Activated CD8-positive, alpha-beta memory T cell treated with anti-CD3 and anti-CD28 coated beads, Interleukin-2, amount 10 ng/mL, durations not matched to agents 7 days and 5 days (primary cell): ENCODE data around the gene ARHGAP24. TPM values are rescaled to one million over a fixed set of nuclear protein-coding genes. Genes with fewer than 3 reads are reported as not detected.

Experiments
- ATAC-seq: fragments of 150-1000 bp; cut with Tn5 transposase; one replicate; pipeline ENCODE4 v1.10.0; 2021; ENCODE audit warnings: moderate library complexity
- CTCF ChIA-PET: fragments of 350-600 bp; sonication (Branson Sonifier 250); formaldehyde crosslinking; loops from one replicate; lab custom pipeline; 2021; ENCODE audit warnings: antibody characterized with exemption; lab: Charles Lee
- DNase-seq: peaks from one replicate; pipeline ENCODE4 v3.0.0-alpha.2; 2020
- H3K27ac Mint-ChIP-seq: one replicate; pipeline ENCODE4 v1.8.0; 2021; ENCODE audit warnings: mild to moderate bottlenecking, mixed read lengths
- H3K27me3 Mint-ChIP-seq: one replicate; pipeline ENCODE4 v1.8.0; 2021; ENCODE audit warnings: mixed read lengths
- H3K36me3 Mint-ChIP-seq: one replicate; pipeline ENCODE4 v1.8.0; 2021; ENCODE audit warnings: mild to moderate bottlenecking, mixed read lengths
- H3K4me1 Mint-ChIP-seq: one replicate; pipeline ENCODE4 v1.8.0; 2021; ENCODE audit warnings: mixed read lengths
- H3K4me3 Mint-ChIP-seq: one replicate; pipeline ENCODE4 v1.8.0; 2021; ENCODE audit warnings: mild to moderate bottlenecking, moderate library complexity, mixed read lengths
- H3K9me3 Mint-ChIP-seq: one replicate; pipeline ENCODE4 v1.8.0; 2022; ENCODE audit warnings: low read depth, mixed read lengths
- microRNA-seq: library from miRNA; unstranded; fragments of <30 nt; microRNA quantifications from one replicate; pipeline ENCODE4 v1.2.0, GENCODE V29; 2022
- total RNA-seq, 2 experiments: library from RNA; stranded (reverse); gene quantifications; one replicate each; pipeline ENCODE4 v1.2.3, GENCODE V29; 2021

The ARHGAP24 gene
- total RNA-seq, 2 experiments from 2014 or later, result not detected

GRCh38 chr4:86044593-86044985 is 569.6 kb downstream of the ARHGAP24 start:
- ATAC-seq (no peak), DNase-seq (no peak)
- no peaks in the 10 kb centered on the region for H3K4me1 Mint-ChIP-seq
- CTCF ChIA-PET, result interaction anchor here (1.0 kb wide), 1 partner anchor 27 kb away, joined by 3 read pairs; no protein-coding TSS in a partner anchor
- no peak overlapping the region for H3K27ac Mint-ChIP-seq
- no peaks in the 10 kb centered on the region for H3K27me3 Mint-ChIP-seq
- no peaks in the 10 kb centered on the region for H3K36me3 Mint-ChIP-seq
- no peaks in the 10 kb centered on the region for H3K9me3 Mint-ChIP-seq
- no peak overlapping the region for H3K4me3 Mint-ChIP-seq

- Mint-ChIP-seq H3K9me3 (no peaks in the 10 kb centered on the region), H3K36me3 (no peaks in the 10 kb centered on the region), H3K4me3 (no peak overlapping the region), H3K4me1 (no peaks in the 10 kb centered on the region), H3K27ac (no peak overlapping the region), H3K27me3 (no peaks in the 10 kb centered on the region)
- no peak for ATAC-seq
- DNase-seq, result no peak
- CTCF ChIA-PET, result no interaction called here
Measured at GRCh38 chr4:86048426-86048825, 573.5 kb downstream of the ARHGAP24 start.

- H3K36me3 Mint-ChIP-seq, result no peaks in the 10 kb centered on the region
- no peaks in the 10 kb centered on the region for H3K9me3 Mint-ChIP-seq
- H3K27ac Mint-ChIP-seq, result no peak overlapping the region
- H3K4me3 Mint-ChIP-seq, result no peak overlapping the region
- H3K27me3 Mint-ChIP-seq, result no peaks in the 10 kb centered on the region
- H3K4me1 Mint-ChIP-seq, result no peaks in the 10 kb centered on the region
- CTCF ChIA-PET, result no interaction called here
- no peak for DNase-seq
- ATAC-seq, result no peak
Measured at GRCh38 chr4:86050496-86050895, 575.5 kb downstream of the ARHGAP24 start.

Small RNA genes lying within 50 kb of the gene (microRNA-seq; reads per million reads assigned to microRNA genes)
- gene MIR4451, result not detected
